Measurements from ENCODE around the gene MTFMT.

Gene MTFMT

GRCh38 chr15:64951777-64952418, 77.5 kb downstream of the MTFMT start:
- H3K4me3 ChIP-seq (replicated peaks; ENCODE audit: low read depth, low read length): no peak overlapping the region
- TF ChIP-seq, protein P1, sequence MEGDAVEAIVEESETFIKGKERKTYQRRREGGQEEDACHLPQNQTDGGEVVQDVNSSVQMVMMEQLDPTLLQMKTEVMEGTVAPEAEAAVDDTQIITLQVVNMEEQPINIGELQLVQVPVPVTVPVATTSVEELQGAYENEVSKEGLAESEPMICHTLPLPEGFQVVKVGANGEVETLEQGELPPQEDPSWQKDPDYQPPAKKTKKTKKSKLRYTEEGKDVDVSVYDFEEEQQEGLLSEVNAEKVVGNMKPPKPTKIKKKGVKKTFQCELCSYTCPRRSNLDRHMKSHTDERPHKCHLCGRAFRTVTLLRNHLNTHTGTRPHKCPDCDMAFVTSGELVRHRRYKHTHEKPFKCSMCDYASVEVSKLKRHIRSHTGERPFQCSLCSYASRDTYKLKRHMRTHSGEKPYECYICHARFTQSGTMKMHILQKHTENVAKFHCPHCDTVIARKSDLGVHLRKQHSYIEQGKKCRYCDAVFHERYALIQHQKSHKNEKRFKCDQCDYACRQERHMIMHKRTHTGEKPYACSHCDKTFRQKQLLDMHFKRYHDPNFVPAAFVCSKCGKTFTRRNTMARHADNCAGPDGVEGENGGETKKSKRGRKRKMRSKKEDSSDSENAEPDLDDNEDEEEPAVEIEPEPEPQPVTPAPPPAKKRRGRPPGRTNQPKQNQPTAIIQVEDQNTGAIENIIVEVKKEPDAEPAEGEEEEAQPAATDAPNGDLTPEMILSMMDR (IDR thresholded peaks at IDR 0.05; ENCODE audit: low read length, missing control alignments): no peak
- no peak for DNase-seq (ENCODE audit: low read depth)
